Endothelial cell of umbilical vein (primary cell): ENCODE data around the gene MARS1. TPM values are rescaled to one million over a fixed set of nuclear protein-coding genes. Genes with fewer than 3 reads are reported as not detected.

Experiments
- BruUV-seq: library from RNA; stranded (reverse); fragments of 400-500 nt; replicated peaks from 2 replicates; lab custom pipeline; 2021; lab: Mats Ljungman, UMichigan
- CTCF ChIA-PET: fragments of 300-600, 350-600 bp; sonication (Branson Sonifier 250); formaldehyde crosslinking; loops from one replicate; lab custom pipeline; 2021; ENCODE audit warnings: antibody characterized with exemption, inconsistent platforms; lab: Charles Lee
- POLR2A ChIA-PET: fragments of 300-600, 350-600 bp; sonication (Branson Sonifier 250); formaldehyde crosslinking; loops from one replicate; lab custom pipeline; 2021; ENCODE audit warnings: antibody characterized with exemption, inconsistent platforms; lab: Charles Lee
- DNase-seq: peaks from one replicate; pipeline ENCODE4 v3.0.0-alpha.2; 2011; ENCODE audit warnings: low read depth, low spot score
- FAIRE-seq: peaks from 2 replicates; lab custom pipeline; 2011; peaks lifted over from hg19 to GRCh38; lab: Jason Lieb, UNC
- H2AFZ ChIP-seq: 2 replicates; pipeline ENCODE4 v1.6.0; 2012; ENCODE audit warnings: low read depth, low read length, control low read depth, inconsistent platforms
- H3K27ac ChIP-seq: 2 replicates; pipeline ENCODE4 v1.5.1; 2011; ENCODE audit warnings: low read depth, mild to moderate bottlenecking, control low read depth, low read length, moderate library complexity; ENCODE audit not compliant: insufficient read depth
- H3K27me3 ChIP-seq, 2 experiments: 2 replicates each; pipeline versions ENCODE4 v1.6.0 to v1.6.1; 2011; ENCODE audit warnings: low read length in 2 of 2, mixed read lengths in 1 of 2; ENCODE audit not compliant: control insufficient read depth in 2 of 2, insufficient read depth in 2 of 2
- H3K36me3 ChIP-seq, 2 experiments: 2 replicates in 1 of 2; 3 replicates in 1 of 2; pipeline ENCODE4 v1.5.1; 2011; ENCODE audit warnings: low read length in 2 of 2, mild to moderate bottlenecking in 1 of 2, moderate library complexity in 1 of 2; ENCODE audit not compliant: control insufficient read depth in 2 of 2, insufficient read depth in 2 of 2; ENCODE audit errors: extremely low read depth in 1 of 2
- H3K4me1 ChIP-seq: 3 replicates; pipeline ENCODE4 v1.5.1; 2011; ENCODE audit warnings: mild to moderate bottlenecking, low read length; ENCODE audit not compliant: control insufficient read depth, insufficient read depth; ENCODE audit errors: extremely low read depth
- H3K4me2 ChIP-seq: 2 replicates; pipeline ENCODE4 v1.6.1; 2011; ENCODE audit warnings: low read length, control low read depth, mixed read lengths; ENCODE audit not compliant: insufficient read depth
- H3K4me3 ChIP-seq, 3 experiments: fragments of 200-600 bp in 1 of 3; sonication (generic), shearing (Covaris generic) in 1 of 3; replicated peaks in 1 of 3; 2 replicates each; pipeline ENCODE4 v1.5.1; 2011 to 2016; ENCODE audit warnings: control low read depth in 3 of 3, low read length in 3 of 3, mild to moderate bottlenecking in 2 of 3, inconsistent platforms in 1 of 3, low read depth in 1 of 3, moderate library complexity in 1 of 3; ENCODE audit not compliant: insufficient read depth in 1 of 3
- H3K79me2 ChIP-seq: 2 replicates; pipeline ENCODE4 v1.6.0; 2012; ENCODE audit warnings: low read length, inconsistent platforms; ENCODE audit not compliant: control insufficient read depth, insufficient read depth
- H3K9ac ChIP-seq: replicated peaks from 2 replicates; pipeline ENCODE3; 2011; ENCODE audit warnings: low read length, control low read depth; ENCODE audit not compliant: insufficient read depth; ENCODE audit errors: extremely low read depth
- H3K9me1 ChIP-seq: replicated peaks from 3 replicates; pipeline ENCODE4 v1.6.0; 2011; ENCODE audit warnings: mild to moderate bottlenecking, low read length; ENCODE audit not compliant: control insufficient read depth, insufficient read depth; ENCODE audit errors: extremely low read depth
- H3K9me3 ChIP-seq: replicated peaks from 2 replicates; pipeline ENCODE4 v1.5.1; 2012; ENCODE audit warnings: low read length, inconsistent platforms; ENCODE audit not compliant: control insufficient read depth, insufficient read depth
- H4K20me1 ChIP-seq: replicated peaks from 2 replicates; pipeline ENCODE3; 2011; ENCODE audit warnings: mild to moderate bottlenecking, low read length; ENCODE audit not compliant: control insufficient read depth, insufficient read depth; ENCODE audit errors: extremely low read depth
- EZH2 ChIP-seq: IDR thresholded peaks from 2 replicates; pipeline ENCODE4 v1.6.1; 2012; ENCODE audit warnings: borderline replicate concordance, low read depth, mild to moderate bottlenecking, moderate library complexity, low read length, inconsistent platforms; ENCODE audit not compliant: severe bottlenecking
- FOS ChIP-seq: IDR thresholded peaks from 2 replicates; pipeline ENCODE4 v1.6.1; 2011; ENCODE audit warnings: mild to moderate bottlenecking, low read length, moderate library complexity, borderline replicate concordance; ENCODE audit not compliant: insufficient read depth
- GATA2 ChIP-seq: IDR thresholded peaks from 2 replicates; pipeline ENCODE4 v1.7.0; 2011; ENCODE audit warnings: low read depth, mild to moderate bottlenecking, moderate library complexity, mixed read lengths, low read length; ENCODE audit not compliant: insufficient read length, insufficient read depth
- JUN ChIP-seq: IDR thresholded peaks from 2 replicates; pipeline ENCODE4 v1.6.1; 2011; ENCODE audit warnings: borderline replicate concordance, low read depth; ENCODE audit not compliant: insufficient read length, insufficient read depth
- MAX ChIP-seq: IDR thresholded peaks from 2 replicates; pipeline ENCODE4 v1.6.1; 2011; ENCODE audit not compliant: insufficient read depth, insufficient read length
- MYC ChIP-seq: IDR thresholded peaks from one replicate; pipeline ENCODE4 v1.6.1; 2011; ENCODE audit warnings: mild to moderate bottlenecking, low read depth, low read length
- POLR2A ChIP-seq: IDR thresholded peaks from 2 replicates; pipeline ENCODE4 v1.6.1; 2012; ENCODE audit warnings: low read depth, mild to moderate bottlenecking, control low read depth, low read length
- POLR2AphosphoS5 ChIP-seq: IDR thresholded peaks from 2 replicates; pipeline ENCODE4 v1.6.1; 2012; ENCODE audit warnings: low read depth, mild to moderate bottlenecking, control low read depth, low read length, moderate library complexity; ENCODE audit not compliant: insufficient read depth
- dilution Hi-C: fragments of 300-500 bp; cut with MboI; formaldehyde crosslinking; loops from one replicate; pipeline ENCODE4 v1.15.0; 2019; ENCODE audit warnings: low sequenced_read_pairs; ENCODE audit not compliant: extremely low pct_ligation_motif_present
- intact Hi-C: fragments of 100-400 bp; cut with micrococcal nuclease; formaldehyde crosslinking; loops from one replicate; pipeline ENCODE4 v1.10.0; 2022
- polyA plus RNA-seq, 4 experiments: library from polyadenylated mRNA; depleted of rRNA in 3 of 4; stranded (reverse) in 3 of 4; unstranded in 1 of 4; fragments of >200 nt; gene quantifications; 2 replicates each; pipeline versions ENCODE4 v1.2.1 to v1.2.3, GENCODE V29; 2011 to 2012; ENCODE audit warnings: missing spikeins in 1 of 4
- total RNA-seq: library from RNA; stranded (reverse); gene quantifications from 2 replicates; pipeline ENCODE4 v1.2.3, GENCODE V29; 2021
- TF ChIP-seq, protein P1 (sequence below), 2 donors: IDR thresholded peaks; 1 replicate in 1 of 2; 2 replicates in 1 of 2; pipeline ENCODE4 v1.5.1; 2011; ENCODE audit warnings: low read length in 2 of 2, mild to moderate bottlenecking in 2 of 2, moderate library complexity in 2 of 2, control low read depth in 1 of 2, inconsistent platforms in 1 of 2, low read depth in 1 of 2; ENCODE audit not compliant: insufficient read depth in 1 of 2; ENCODE audit errors: extremely low read depth in 1 of 2

MARS1 gene
- total and polyA plus RNA-seq, 2 donors (not counting 3 experiments of a cell fraction or from before 2014, with no cell fraction given): 118 to 212 TPM

DNA sequence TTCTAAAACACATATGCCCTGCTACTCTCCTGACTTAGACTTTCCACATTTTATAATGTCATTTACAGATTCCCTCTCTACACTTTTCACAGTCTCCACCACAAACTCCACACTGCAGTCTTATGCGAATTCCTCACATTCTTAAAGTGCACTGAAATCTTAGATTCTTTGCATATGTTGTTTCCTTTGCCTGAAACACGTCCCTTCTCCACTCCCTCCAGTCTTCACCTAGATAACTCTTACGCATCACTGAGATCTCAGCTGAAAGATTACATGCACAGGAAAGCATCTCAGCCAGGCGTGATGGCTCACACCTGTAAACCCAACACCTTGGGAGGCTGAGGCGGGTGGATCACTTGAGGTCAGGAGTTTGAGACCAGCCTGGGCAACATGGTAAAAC is 4.4 kb upstream of the MARS1 start:
- Histone ChIP-seq H3K79me2 (peaks cover 6% of the 10 kb centered on the region), H4K20me1 (no peaks in the 10 kb centered on the region), H2AFZ (no peak overlapping the region), H3K27ac (no peak overlapping the region), H3K9me1 (no peaks in the 10 kb centered on the region), H3K4me3 (no peak overlapping the region), H3K9ac (no peak overlapping the region), H3K4me2 (no peak overlapping the region), H3K9me3 (no peaks in the 10 kb centered on the region), H3K27me3 (peaks cover 5 to 6% of the 10 kb centered on the region in 2 experiments), H3K36me3 (no peaks in the 10 kb centered on the region), H3K4me1 (peaks cover 7% of the 10 kb centered on the region)
- dilution Hi-C loops (no loop called here), intact Hi-C loops (no loop called here)
- POLR2A ChIA-PET: no interaction called here
- DNase-seq: no peak
- BruUV-seq: no TSS peak
- CTCF ChIA-PET: interaction anchor here (1.2 kb wide), 1 partner anchor 8 kb away, joined by 3 read pairs; no protein-coding TSS in a partner anchor
- TF ChIP-seq POLR2A: no peak
- TF ChIP-seq, protein P1, sequence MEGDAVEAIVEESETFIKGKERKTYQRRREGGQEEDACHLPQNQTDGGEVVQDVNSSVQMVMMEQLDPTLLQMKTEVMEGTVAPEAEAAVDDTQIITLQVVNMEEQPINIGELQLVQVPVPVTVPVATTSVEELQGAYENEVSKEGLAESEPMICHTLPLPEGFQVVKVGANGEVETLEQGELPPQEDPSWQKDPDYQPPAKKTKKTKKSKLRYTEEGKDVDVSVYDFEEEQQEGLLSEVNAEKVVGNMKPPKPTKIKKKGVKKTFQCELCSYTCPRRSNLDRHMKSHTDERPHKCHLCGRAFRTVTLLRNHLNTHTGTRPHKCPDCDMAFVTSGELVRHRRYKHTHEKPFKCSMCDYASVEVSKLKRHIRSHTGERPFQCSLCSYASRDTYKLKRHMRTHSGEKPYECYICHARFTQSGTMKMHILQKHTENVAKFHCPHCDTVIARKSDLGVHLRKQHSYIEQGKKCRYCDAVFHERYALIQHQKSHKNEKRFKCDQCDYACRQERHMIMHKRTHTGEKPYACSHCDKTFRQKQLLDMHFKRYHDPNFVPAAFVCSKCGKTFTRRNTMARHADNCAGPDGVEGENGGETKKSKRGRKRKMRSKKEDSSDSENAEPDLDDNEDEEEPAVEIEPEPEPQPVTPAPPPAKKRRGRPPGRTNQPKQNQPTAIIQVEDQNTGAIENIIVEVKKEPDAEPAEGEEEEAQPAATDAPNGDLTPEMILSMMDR (IDR thresholded peaks at IDR 0.05; ENCODE audit: extremely low read depth in 1 of 2, insufficient read depth in 1 of 2, low read depth in 1 of 2, low read length in 2 of 2): no peak
- no peak for TF ChIP-seq POLR2AphosphoS5
- no peak for TF ChIP-seq MYC
- FAIRE-seq: no peak

GRCh38 chr12:57485695-57486094 is 2.2 kb upstream of the MARS1 start:
- H3K79me2 ChIP-seq: peaks cover 23% of the 10 kb centered on the region
- H3K27me3 ChIP-seq: peaks cover 3% of the 10 kb centered on the region in 2 experiments
- no peaks in the 10 kb centered on the region for H3K9me1 ChIP-seq
- BruUV-seq: no TSS peak
- H2AFZ ChIP-seq: no peak overlapping the region
- dilution Hi-C loops (no loop called here), intact Hi-C loops (loop anchor here (5.0 kb wide), 1 partner anchor 37 kb away; the partner anchor contains the start of genes DDIT3 and MBD6)
- CTCF ChIA-PET: interaction anchor here (0.6 to 1.3 kb wide), 2 partner anchors 10 to 153 kb away, joined by 3 to 4 read pairs; no protein-coding TSS in a partner anchor
- DNase-seq (no peak), FAIRE-seq (no peak)
- H3K4me1 ChIP-seq: peaks cover 9% of the 10 kb centered on the region
- H3K9me3 ChIP-seq: no peaks in the 10 kb centered on the region
- no peak overlapping the region for H3K4me3 ChIP-seq
- POLR2A ChIA-PET: no interaction called here
- H3K36me3 ChIP-seq: peaks cover 2 to 11% of the 10 kb centered on the region in 2 experiments
- H3K27ac ChIP-seq: no peak overlapping the region
- no peak for TF ChIP-seq GATA2
- no peak for TF ChIP-seq JUN
- TF ChIP-seq MYC: no peak
- TF ChIP-seq POLR2A: no peak
- no peak for TF ChIP-seq MAX
- TF ChIP-seq POLR2AphosphoS5: no peak
- no peak for TF ChIP-seq FOS
- TF ChIP-seq EZH2: no peak
- TF ChIP-seq, protein P1 (IDR thresholded peaks at IDR 0.05; ENCODE audit: extremely low read depth in 1 of 2, insufficient read depth in 1 of 2, low read depth in 1 of 2, low read length in 2 of 2): no peak
- H3K4me2 ChIP-seq: no peak overlapping the region
- H4K20me1 ChIP-seq: no peaks in the 10 kb centered on the region
- H3K9ac ChIP-seq: no peak overlapping the region
